ENCODE measurements around the gene ALDH1A2. TPM values are rescaled to one million over a fixed set of nuclear protein-coding genes. Genes with fewer than 3 reads are reported as not detected.

ALDH1A2 gene
- total and polyA plus RNA-seq, 11 donors, result 1.9 to 63.3 (median 6.8) TPM

DNA sequence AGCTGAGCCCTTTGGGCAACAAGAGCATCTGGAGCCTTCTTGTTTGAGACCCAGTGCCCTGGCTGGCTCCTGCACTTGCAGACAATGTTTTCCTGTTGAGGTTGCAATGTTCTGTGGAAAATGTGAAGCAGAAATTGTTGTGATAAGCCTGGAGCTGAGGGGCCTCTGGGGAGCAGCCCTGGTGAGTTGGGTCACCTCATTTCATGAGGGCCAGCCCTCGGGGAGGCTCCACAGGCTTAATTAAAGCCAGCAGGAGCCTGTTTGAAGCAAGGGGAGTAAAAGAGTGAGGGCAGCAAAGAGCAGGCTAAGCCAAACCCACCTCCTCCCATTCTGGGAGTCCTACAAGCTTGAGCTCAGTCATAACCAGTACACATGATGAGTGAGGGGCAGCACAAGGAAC lies 154.3 kb downstream of the ALDH1A2 start:
- H3K4me1 ChIP-seq, result peaks cover 0 to 17% (median 2%) of the 10 kb centered on the region in 12 donors
- no peak overlapping the region for H3K27ac ChIP-seq
- H3K27me3 ChIP-seq, result peaks cover 0 to 7% (median 0%) of the 10 kb centered on the region in 9 donors
- DNase-seq, result peak in 2 of 5 donors; percentile 34 to 59
- H3K9me3 ChIP-seq, result peaks cover 0 to 9% (median 0%) of the 10 kb centered on the region in 12 donors
- no peaks in the 10 kb centered on the region for H3K36me3 ChIP-seq
- peak in 3 of 4 donors; percentile 52 to 61 (median 53) for ATAC-seq
- H3K4me3 ChIP-seq, result no peak overlapping the region
- WGBS, 4 donors, result 45 to 60% (median 50%) methylated on average over 1 of the region's 1 CpG
- intact Hi-C loops (cut with DNase I), result no loop called here
- TF ChIP-seq POLR2A (IDR thresholded peaks at IDR 0.05), result no peak
- TF ChIP-seq, protein P1, sequence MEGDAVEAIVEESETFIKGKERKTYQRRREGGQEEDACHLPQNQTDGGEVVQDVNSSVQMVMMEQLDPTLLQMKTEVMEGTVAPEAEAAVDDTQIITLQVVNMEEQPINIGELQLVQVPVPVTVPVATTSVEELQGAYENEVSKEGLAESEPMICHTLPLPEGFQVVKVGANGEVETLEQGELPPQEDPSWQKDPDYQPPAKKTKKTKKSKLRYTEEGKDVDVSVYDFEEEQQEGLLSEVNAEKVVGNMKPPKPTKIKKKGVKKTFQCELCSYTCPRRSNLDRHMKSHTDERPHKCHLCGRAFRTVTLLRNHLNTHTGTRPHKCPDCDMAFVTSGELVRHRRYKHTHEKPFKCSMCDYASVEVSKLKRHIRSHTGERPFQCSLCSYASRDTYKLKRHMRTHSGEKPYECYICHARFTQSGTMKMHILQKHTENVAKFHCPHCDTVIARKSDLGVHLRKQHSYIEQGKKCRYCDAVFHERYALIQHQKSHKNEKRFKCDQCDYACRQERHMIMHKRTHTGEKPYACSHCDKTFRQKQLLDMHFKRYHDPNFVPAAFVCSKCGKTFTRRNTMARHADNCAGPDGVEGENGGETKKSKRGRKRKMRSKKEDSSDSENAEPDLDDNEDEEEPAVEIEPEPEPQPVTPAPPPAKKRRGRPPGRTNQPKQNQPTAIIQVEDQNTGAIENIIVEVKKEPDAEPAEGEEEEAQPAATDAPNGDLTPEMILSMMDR (IDR thresholded peaks at IDR 0.05), result peak in 1 of 12 donors; percentile 7

DNA sequence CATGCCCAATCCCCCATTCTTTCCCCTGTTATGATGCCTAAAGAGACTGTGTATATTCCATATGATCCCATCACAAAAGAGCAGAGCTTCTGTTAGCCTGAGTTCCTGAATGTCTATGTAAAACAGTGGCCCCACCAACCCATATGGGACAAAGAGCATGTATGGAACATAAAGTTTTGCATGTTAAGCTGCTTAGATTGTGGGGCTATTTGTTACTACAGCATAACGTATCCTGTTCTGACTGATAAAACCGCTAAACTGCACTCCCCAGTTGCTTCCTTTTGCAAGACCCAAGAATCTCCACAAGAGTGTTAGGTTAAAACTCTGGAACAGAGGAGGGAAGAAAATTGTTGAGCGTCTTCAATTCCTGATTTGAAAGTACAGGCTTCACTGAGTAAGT lies 154.8 kb downstream of the ALDH1A2 start:
- no peak for ATAC-seq
- Histone ChIP-seq H3K27me3 (peaks cover 0 to 7% (median 0%) of the 10 kb centered on the region in 9 donors), H3K4me1 (peaks cover 0 to 17% (median 2%) of the 10 kb centered on the region in 12 donors), H3K36me3 (no peaks in the 10 kb centered on the region), H3K4me3 (no peak overlapping the region), H3K9me3 (peaks cover 0 to 9% (median 0%) of the 10 kb centered on the region in 12 donors), H3K27ac (no peak overlapping the region)
- no peak for DNase-seq
- TF ChIP-seq POLR2A (IDR thresholded peaks at IDR 0.05), result no peak
- TF ChIP-seq, protein P1 (IDR thresholded peaks at IDR 0.05), result no peak
- intact Hi-C loops (cut with DNase I), result no loop called here
- 95 to 99% (median 98%) methylated on average over 3 of the region's 3 CpGs for WGBS, 4 donors

DNA sequence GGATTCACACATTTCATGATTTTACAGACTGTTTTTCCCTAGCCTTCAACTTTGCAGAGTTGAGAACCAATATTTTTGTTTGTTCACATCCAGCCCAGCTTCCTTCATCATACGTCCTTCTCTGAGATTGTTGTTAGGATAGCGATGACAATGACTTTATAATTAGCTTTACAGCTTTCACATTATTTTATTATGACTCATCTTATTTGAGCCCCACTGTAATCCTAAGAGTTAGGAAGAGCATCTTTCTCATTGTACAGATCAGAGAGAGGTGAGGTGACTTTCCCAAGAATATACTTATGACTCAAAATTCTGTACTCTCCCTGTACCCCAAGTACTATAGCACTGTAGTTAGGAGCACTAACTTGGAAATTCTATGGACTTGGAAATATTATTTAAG lies 156.1 kb downstream of the ALDH1A2 start:
- Histone ChIP-seq H3K9me3 (peaks cover 0 to 9% (median 0%) of the 10 kb centered on the region in 12 donors), H3K27me3 (peaks cover 0 to 7% (median 0%) of the 10 kb centered on the region in 9 donors), H3K36me3 (no peaks in the 10 kb centered on the region), H3K4me3 (no peak overlapping the region), H3K27ac (no peak overlapping the region), H3K4me1 (peaks cover 0 to 12% (median 0%) of the 10 kb centered on the region in 12 donors)
- TF ChIP-seq POLR2A (IDR thresholded peaks at IDR 0.05), result no peak
- TF ChIP-seq, protein P1 (IDR thresholded peaks at IDR 0.05), result no peak
- WGBS, 4 donors, result 40 to 64% (median 56%) methylated on average over 2 of the region's 2 CpGs
- intact Hi-C loops (cut with DNase I), result no loop called here
- ATAC-seq (no peak), DNase-seq (no peak)

DNA sequence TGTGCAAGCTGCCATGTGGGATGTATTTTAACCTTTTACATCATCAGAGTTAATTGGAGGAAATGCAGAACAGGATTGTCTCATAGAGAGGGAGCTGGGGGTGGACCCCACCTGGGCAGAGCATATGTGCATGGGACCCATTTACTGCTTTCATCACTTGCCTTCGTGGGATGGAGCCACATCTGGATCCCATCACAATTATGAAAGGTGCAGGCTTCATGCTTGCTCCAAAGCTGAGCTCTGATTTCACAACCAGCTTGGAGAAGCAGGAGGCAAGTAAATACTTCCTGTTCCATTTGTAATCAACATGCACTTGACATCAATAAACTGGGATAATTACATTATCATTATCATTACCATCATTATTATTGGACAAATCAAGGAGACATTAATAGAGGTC lies 161.9 kb downstream of the ALDH1A2 start:
- Histone ChIP-seq H3K4me1 (no peaks in the 10 kb centered on the region), H3K27ac (no peak overlapping the region), H3K27me3 (peaks cover 0 to 7% (median 0%) of the 10 kb centered on the region in 9 donors), H3K4me3 (no peak overlapping the region), H3K36me3 (no peaks in the 10 kb centered on the region), H3K9me3 (no peaks in the 10 kb centered on the region)
- whole genome bisulfite sequencing, 4 donors, result 18 to 48% (median 41%) methylated on average over 1 of the region's 1 CpG
- TF ChIP-seq, protein P1 (IDR thresholded peaks at IDR 0.05), result no peak
- no peak for TF ChIP-seq POLR2A (IDR thresholded peaks at IDR 0.05)
- DNase-seq, result no peak
- no peak for ATAC-seq
- intact Hi-C loops (cut with DNase I), result no loop called here

Other genes starting within 250 kb of the ALDH1A2 start
- 10 to 100 TPM in 1 of 9 donors, 1 to 10 TPM in 4, under 1 TPM in 4; 0.39 to 17.7 (median 1.1) TPM for gene AQP9, start 72.7 kb upstream of the ALDH1A2 start, total RNA-seq
- gene AQP9, start 72.7 kb upstream of the ALDH1A2 start, polyA plus RNA-seq, result under 1 TPM; 0.11 to 0.96 TPM